GM23338 (cell line): Measurements from ENCODE around the gene TMEM208. TPM values are rescaled to one million over a fixed set of nuclear protein-coding genes. Genes with fewer than 3 reads are reported as not detected.

ENCODE experiments used
- ATAC-seq: fragments of 200-7000 bp; cut with Tn5 transposase; 3 replicates; pipeline ENCODE4 v1.9.1; 2020
- DNase-seq: peaks from one replicate; pipeline ENCODE4 v3.0.0-alpha.2; 2015; ENCODE audit warnings: low spot score
- H2AFZ ChIP-seq: fragments of 200-600 bp; sonication (generic); 2 replicates; pipeline ENCODE4 v1.8.0; 2016; ENCODE audit warnings: antibody characterized with exemption, mild to moderate bottlenecking, moderate library complexity
- H3F3A ChIP-seq: fragments of 200-600 bp; sonication (generic); replicated peaks from 2 replicates; pipeline ENCODE4 v1.8.0; 2017; ENCODE audit warnings: antibody characterized with exemption, mixed run types, low read depth
- H3K27ac ChIP-seq: fragments of 200-600 bp; sonication (generic); 2 replicates; pipeline ENCODE4 v1.6.1; 2016; ENCODE audit warnings: low read depth
- H3K27me3 ChIP-seq: fragments of 200-600 bp; sonication (generic); 2 replicates; pipeline ENCODE4 v1.8.0; 2016; ENCODE audit warnings: mild to moderate bottlenecking, mixed run types, moderate library complexity; ENCODE audit not compliant: insufficient read depth
- H3K36me3 ChIP-seq: fragments of 200-600 bp; sonication (generic); 2 replicates; pipeline ENCODE4 v1.8.0; 2016; ENCODE audit warnings: mild to moderate bottlenecking; ENCODE audit not compliant: insufficient read depth
- H3K4me1 ChIP-seq: fragments of 200-600 bp; sonication (generic); 2 replicates; pipeline ENCODE4 v1.8.0; 2016; ENCODE audit warnings: mild to moderate bottlenecking, moderate library complexity; ENCODE audit not compliant: insufficient read depth
- H3K4me2 ChIP-seq: fragments of 200-600 bp; sonication (generic); 2 replicates; pipeline ENCODE4 v1.7.1; 2017; ENCODE audit warnings: mixed run types
- H3K4me3 ChIP-seq: fragments of 200-600 bp; sonication (generic); 2 replicates; pipeline ENCODE4 v1.6.1; 2016; ENCODE audit warnings: mixed run types
- H3K79me2 ChIP-seq: fragments of 200-600 bp; sonication (generic); replicated peaks from 2 replicates; pipeline ENCODE4 v1.8.0; 2017; ENCODE audit warnings: mild to moderate bottlenecking; ENCODE audit not compliant: insufficient read depth
- H3K9me2 ChIP-seq: fragments of 200-600 bp; sonication (generic); 2 replicates; pipeline ENCODE4 v1.8.0; 2017; ENCODE audit not compliant: insufficient read depth
- H4K20me1 ChIP-seq: fragments of 200-600 bp; sonication (generic); replicated peaks from 2 replicates; pipeline ENCODE4 v1.8.0; 2017; ENCODE audit warnings: mild to moderate bottlenecking; ENCODE audit not compliant: insufficient read depth
- H3K27ac Mint-ChIP-seq: 2 replicates; pipeline ENCODE4 v1.8.0; 2020; ENCODE audit warnings: inconsistent platforms, mild to moderate bottlenecking, moderate library complexity, mixed read lengths
- H3K27me3 Mint-ChIP-seq: 3 replicates; pipeline ENCODE4 v1.8.0; 2022; ENCODE audit warnings: low read depth, mild to moderate bottlenecking, moderate library complexity, mixed read lengths, inconsistent platforms; ENCODE audit not compliant: insufficient read depth, poor library complexity
- H3K36me3 Mint-ChIP-seq: 3 replicates; pipeline ENCODE4 v1.8.0; 2021; ENCODE audit warnings: low read depth, mild to moderate bottlenecking, inconsistent platforms, moderate library complexity, mixed read lengths
- H3K4me1 Mint-ChIP-seq: 3 replicates; pipeline ENCODE4 v1.8.0; 2020; ENCODE audit warnings: mild to moderate bottlenecking, inconsistent platforms, mixed read lengths
- H3K4me3 Mint-ChIP-seq: 3 replicates; pipeline ENCODE4 v1.8.0; 2021; ENCODE audit warnings: moderate library complexity, mild to moderate bottlenecking, inconsistent platforms, mixed read lengths
- H3K9me3 Mint-ChIP-seq: 3 replicates; pipeline ENCODE4 v1.8.0; 2020; ENCODE audit warnings: moderate library complexity, mild to moderate bottlenecking, inconsistent platforms, mixed read lengths
- EZH2 ChIP-seq: fragments of 200-600 bp; sonication (generic); IDR thresholded peaks from one replicate; pipeline ENCODE4 v1.8.0; 2017; ENCODE audit warnings: antibody characterized with exemption, mild to moderate bottlenecking, low read depth; ENCODE audit not compliant: unreplicated experiment
- EZH2phosphoT487 ChIP-seq: fragments of 200-600 bp; sonication (generic); IDR thresholded peaks from one replicate; pipeline ENCODE4 v1.8.1; 2018; ENCODE audit warnings: antibody characterized with exemption; ENCODE audit not compliant: unreplicated experiment
- REST ChIP-seq: IDR thresholded peaks from one replicate; pipeline ENCODE4 v1.6.1; 2018; ENCODE audit warnings: antibody characterized with exemption; ENCODE audit not compliant: unreplicated experiment
- STAT1 ChIP-seq: IDR thresholded peaks from one replicate; pipeline ENCODE4 v1.6.1; 2016; ENCODE audit warnings: antibody characterized with exemption; ENCODE audit not compliant: unreplicated experiment
- ZNF114 ChIP-seq: fragments of 250-450 bp; sonication (Bioruptor Pico); IDR thresholded peaks from 2 replicates; pipeline ENCODE4 v1.5.0; 2020; ENCODE audit warnings: mild to moderate bottlenecking, moderate library complexity
- ZNF462 ChIP-seq: fragments of 250-450 bp; sonication (Bioruptor Pico); IDR thresholded peaks from 2 replicates; pipeline ENCODE4 v1.5.0; 2020; ENCODE audit warnings: mild to moderate bottlenecking, moderate library complexity
- polyA plus RNA-seq: library from polyadenylated mRNA; unstranded; fragments of >200 nt; fragmentation: Nextera tagmentation; extraction: Ambion mirVana; gene quantifications from 2 replicates; pipeline ENCODE4 v1.2.1, GENCODE V29; 2016
- total RNA-seq: library from RNA; depleted of rRNA; stranded (reverse); fragments of >200 nt; shearing (Covaris generic); gene quantifications from 2 replicates; pipeline ENCODE4 v1.2.3, GENCODE V29; 2014

TMEM208 gene
- total and polyA plus RNA-seq, 2 experiments from 2014 or later, result 23.2 to 82.3 TPM

GRCh38 chr16:67226295-67226803 lies 581 bp upstream of the TMEM208 start (continued):
- TF ChIP-seq ZNF462, result no peak
- TF ChIP-seq REST, result no peak

GRCh38 chr16:67227567-67227921 lies 614 bp downstream of the TMEM208 start:
- Mint-ChIP-seq H3K4me1 (peaks cover 14% of the 10 kb centered on the region), H3K9me3 (no peaks in the 10 kb centered on the region), H3K36me3 (peaks cover 47% of the 10 kb centered on the region), H3K27me3 (peaks cover 20% of the 10 kb centered on the region), H3K27ac (peak overlapping the region; percentile 95; the same call in 1 of the 2 replicates), H3K4me3 (peak overlapping the region; percentile 97)
- DNase-seq (no peak), ATAC-seq (no peak)
- Histone ChIP-seq H3F3A (no peaks in the 10 kb centered on the region), H3K79me2 (peaks cover 11% of the 10 kb centered on the region), H3K36me3 (peaks cover 9% of the 10 kb centered on the region; the same call in 1 of the 2 replicates), H3K4me3 (peak overlapping the region; percentile 86), H3K4me2 (peak overlapping the region; percentile 93), H3K9me2 (no peaks in the 10 kb centered on the region), H4K20me1 (peaks cover 5% of the 10 kb centered on the region; the same call in 1 of the 2 replicates), H3K27ac (peak overlapping the region; percentile 81; the same call in 1 of the 2 replicates), H3K4me1 (peaks cover 3% of the 10 kb centered on the region; the same call in 1 of the 2 replicates), H3K27me3 (no peaks in the 10 kb centered on the region), H2AFZ (peak overlapping the region; percentile 70; the same call in 1 of the 2 replicates)
- TF ChIP-seq EZH2phosphoT487, result no peak
- TF ChIP-seq EZH2, result no peak
- no peak for TF ChIP-seq STAT1
- TF ChIP-seq REST, result no peak
- TF ChIP-seq ZNF114 (CRISPR knock-in tag), result no peak
